Stimulated activated effector memory CD8-positive, alpha-beta T cell treated with anti-CD3 and anti-CD28 coated beads, Interleukin-12 subunit alpha, Interleukin-12 subunit beta, amount 100 ng/mL, for 72 hours (primary cell): Measurements from ENCODE around the gene IGFN1.
"Not testable (repeated sequence)": the region's sequence is repeated elsewhere in the genome, so short reads cannot be mapped to it uniquely, and the experiment has no call there.

Source experiments
- ATAC-seq: fragments of 150-1000 bp; cut with Tn5 transposase; 2 replicates; pipeline ENCODE4 v1.10.0; 2021
- DNase-seq, 2 donors: peaks; one replicate each; pipeline ENCODE4 v3.0.0; 2021 to 2022; ENCODE audit warnings: low spot score in 2 of 2
- H3K27ac Mint-ChIP-seq: one replicate; pipeline ENCODE4 v1.8.0; 2022; ENCODE audit warnings: mild to moderate bottlenecking, mixed read lengths
- H3K36me3 Mint-ChIP-seq: one replicate; pipeline ENCODE4 v1.8.0; 2022; ENCODE audit warnings: mild to moderate bottlenecking, mixed read lengths
- H3K4me1 Mint-ChIP-seq: one replicate; pipeline ENCODE4 v1.8.0; 2022; ENCODE audit warnings: mixed read lengths
- H3K4me3 Mint-ChIP-seq: one replicate; pipeline ENCODE4 v1.8.0; 2022; ENCODE audit warnings: mild to moderate bottlenecking, mixed read lengths
- H3K9me3 Mint-ChIP-seq: one replicate; pipeline ENCODE4 v1.8.0; 2022; ENCODE audit warnings: mixed read lengths

Gene IGFN1

GRCh38 chr1:201228011-201228983, 37.7 kb downstream of the IGFN1 start:
- no peak overlapping the region for H3K4me3 Mint-ChIP-seq
- no peaks in the 10 kb centered on the region for H3K4me1 Mint-ChIP-seq
- no peak overlapping the region for H3K27ac Mint-ChIP-seq
- H3K9me3 Mint-ChIP-seq, result no peaks in the 10 kb centered on the region
- H3K36me3 Mint-ChIP-seq, result no peaks in the 10 kb centered on the region
- DNase-seq (peak in 1 of 2 donors; percentile 34), ATAC-seq (peak; percentile 8)

DNA sequence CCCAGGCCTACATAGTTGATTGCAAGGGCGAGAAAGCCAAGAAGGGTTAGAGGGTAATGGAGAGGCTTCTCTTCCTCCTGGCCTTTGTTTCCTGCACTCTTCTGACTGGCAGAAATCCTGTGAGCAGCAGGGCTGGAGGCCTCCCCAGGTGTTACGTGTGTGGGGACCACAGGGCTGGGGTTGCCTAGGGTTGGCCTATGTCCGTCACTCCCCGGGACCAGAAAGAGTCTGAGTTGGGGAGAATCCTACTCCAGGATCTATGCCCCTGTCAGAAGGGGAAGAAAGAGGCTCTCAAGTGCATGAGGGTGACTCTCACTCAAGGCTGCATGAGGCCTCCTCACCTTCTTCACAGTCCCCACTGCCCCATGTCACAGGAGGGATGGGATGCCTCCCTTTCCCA, 38.5 kb downstream of the IGFN1 start:
- H3K9me3 Mint-ChIP-seq, result no peaks in the 10 kb centered on the region
- no peak for ATAC-seq
- DNase-seq, result no peak
- H3K4me1 Mint-ChIP-seq, result no peaks in the 10 kb centered on the region
- no peak overlapping the region for H3K27ac Mint-ChIP-seq
- H3K36me3 Mint-ChIP-seq, result no peaks in the 10 kb centered on the region
- no peak overlapping the region for H3K4me3 Mint-ChIP-seq

GRCh38 chr1:201229771-201230635, 39.4 kb downstream of the IGFN1 start:
- no peaks in the 10 kb centered on the region for H3K4me1 Mint-ChIP-seq
- ATAC-seq, result no peak
- H3K27ac Mint-ChIP-seq, result no peak overlapping the region
- no peak overlapping the region for H3K4me3 Mint-ChIP-seq
- no peak for DNase-seq
- H3K36me3 Mint-ChIP-seq, result no peaks in the 10 kb centered on the region
- H3K9me3 Mint-ChIP-seq, result no peaks in the 10 kb centered on the region

- no peaks in the 10 kb centered on the region for H3K36me3 Mint-ChIP-seq
- H3K4me1 Mint-ChIP-seq, result no peaks in the 10 kb centered on the region
- H3K4me3 Mint-ChIP-seq, result no peak overlapping the region
- ATAC-seq (no peak), DNase-seq (no peak)
- no peaks in the 10 kb centered on the region for H3K9me3 Mint-ChIP-seq
- no peak overlapping the region for H3K27ac Mint-ChIP-seq
Measured at GRCh38 chr1:201230676-201231075, 40.1 kb downstream of the IGFN1 start.

GRCh38 chr1:201239646-201240045, 49.0 kb downstream of the IGFN1 start:
- ATAC-seq, H3K4me1 Mint-ChIP-seq, H3K36me3 Mint-ChIP-seq, DNase-seq, H3K9me3 Mint-ChIP-seq, H3K27ac Mint-ChIP-seq, H3K4me3 Mint-ChIP-seq: not testable (repeated sequence)

DNA sequence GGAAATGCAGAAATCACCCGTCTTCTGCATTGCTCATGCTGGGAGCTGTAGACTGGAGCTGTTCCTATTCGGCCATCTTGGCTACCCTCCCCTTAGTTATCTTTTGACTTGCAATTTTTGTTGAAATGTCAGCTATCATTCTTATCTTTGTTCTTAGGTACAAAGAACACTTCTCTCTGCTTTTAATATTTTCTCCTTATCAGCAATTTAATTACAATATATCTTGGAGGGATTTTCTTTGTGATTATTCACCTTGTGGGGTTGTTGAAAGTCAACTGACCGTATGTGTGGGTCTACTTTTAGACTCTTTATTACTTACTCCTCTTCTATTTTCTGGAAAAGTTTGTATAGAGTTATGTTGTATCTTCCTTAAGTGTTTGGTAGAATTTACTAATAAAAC, 49.5 kb downstream of the IGFN1 start:
- ATAC-seq (no peak), DNase-seq (no peak)
- Mint-ChIP-seq H3K4me1 (no peaks in the 10 kb centered on the region), H3K27ac (no peak overlapping the region), H3K9me3 (no peaks in the 10 kb centered on the region), H3K36me3 (no peaks in the 10 kb centered on the region), H3K4me3 (no peak overlapping the region)

GRCh38 chr1:201241736-201242135, 51.1 kb downstream of the IGFN1 start:
- Mint-ChIP-seq H3K4me1 (no peaks in the 10 kb centered on the region), H3K27ac (no peak overlapping the region), H3K36me3 (no peaks in the 10 kb centered on the region), H3K4me3 (no peak overlapping the region), H3K9me3 (no peaks in the 10 kb centered on the region)
- ATAC-seq (no peak), DNase-seq (no peak)

DNA sequence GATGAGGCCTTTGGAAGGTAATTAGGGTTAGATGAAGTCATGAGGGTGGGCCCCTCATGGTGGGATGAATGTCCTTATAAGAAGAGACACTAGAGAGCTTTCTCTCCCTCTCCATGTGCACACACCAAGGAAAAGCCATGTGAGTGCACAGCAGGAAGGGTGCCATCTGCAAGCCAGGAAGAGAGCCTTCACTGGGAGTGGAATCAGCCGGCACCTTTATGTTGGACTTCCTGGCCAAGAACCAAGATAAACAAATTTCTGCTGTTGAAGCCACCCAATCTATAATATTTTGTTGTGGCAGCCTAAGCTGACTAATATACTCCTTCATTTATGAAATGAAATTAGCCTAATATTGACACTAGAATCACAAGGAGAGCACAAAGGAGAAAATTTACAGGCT, 54.5 kb downstream of the IGFN1 start:
- no peaks in the 10 kb centered on the region for H3K9me3 Mint-ChIP-seq
- ATAC-seq (no peak), DNase-seq (no peak)
- H3K36me3 Mint-ChIP-seq, result no peaks in the 10 kb centered on the region
- no peak overlapping the region for H3K4me3 Mint-ChIP-seq
- H3K27ac Mint-ChIP-seq, result no peak overlapping the region
- no peaks in the 10 kb centered on the region for H3K4me1 Mint-ChIP-seq

GRCh38 chr1:201248721-201249559, 58.3 kb downstream of the IGFN1 start:
- H3K4me3 Mint-ChIP-seq, result no peak overlapping the region
- no peak for ATAC-seq
- no peak overlapping the region for H3K27ac Mint-ChIP-seq
- H3K4me1 Mint-ChIP-seq, result no peaks in the 10 kb centered on the region
- DNase-seq, result no peak
- no peaks in the 10 kb centered on the region for H3K36me3 Mint-ChIP-seq
- no peaks in the 10 kb centered on the region for H3K9me3 Mint-ChIP-seq

DNA sequence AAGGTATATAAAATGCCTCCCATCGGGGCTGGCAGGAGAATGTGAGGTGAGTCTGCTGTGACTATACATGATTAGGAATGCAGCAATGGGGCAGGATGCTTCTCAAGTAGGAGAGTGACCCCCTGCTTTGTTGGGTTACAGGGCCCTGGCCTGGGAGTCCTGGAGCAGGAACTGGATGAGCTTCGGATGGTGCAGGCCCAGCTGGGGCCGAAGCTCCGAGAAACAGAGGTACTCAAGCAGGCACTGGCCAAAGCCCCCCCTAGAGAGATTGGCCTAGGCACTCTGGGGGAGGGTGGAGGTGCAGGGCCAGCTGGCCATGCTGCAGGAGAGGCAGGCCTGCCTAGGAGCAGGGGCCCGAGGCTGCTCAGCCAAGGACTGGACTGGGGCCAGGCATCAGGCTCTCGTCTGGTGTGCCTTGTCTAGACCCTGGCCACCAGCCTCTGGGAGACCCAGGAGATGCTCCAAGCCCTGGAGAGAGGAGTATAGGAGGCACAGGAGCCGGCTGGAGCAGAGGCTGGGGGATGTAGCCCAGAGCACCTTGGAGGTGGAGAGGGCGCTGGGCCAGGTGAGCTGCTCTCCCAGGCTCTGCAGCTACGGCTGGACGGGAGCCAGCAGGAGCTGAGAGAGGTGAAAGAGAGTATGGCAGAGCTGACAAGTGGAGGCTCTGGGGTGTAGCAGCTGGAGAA, 59.8 kb downstream of the IGFN1 start:
- Mint-ChIP-seq H3K9me3 (no peaks in the 10 kb centered on the region), H3K4me3 (no peak overlapping the region), H3K36me3 (no peaks in the 10 kb centered on the region), H3K27ac (no peak overlapping the region), H3K4me1 (no peaks in the 10 kb centered on the region)
- DNase-seq (peak in 1 of 2 donors; percentile 42), ATAC-seq (peak; percentile 4)

DNA sequence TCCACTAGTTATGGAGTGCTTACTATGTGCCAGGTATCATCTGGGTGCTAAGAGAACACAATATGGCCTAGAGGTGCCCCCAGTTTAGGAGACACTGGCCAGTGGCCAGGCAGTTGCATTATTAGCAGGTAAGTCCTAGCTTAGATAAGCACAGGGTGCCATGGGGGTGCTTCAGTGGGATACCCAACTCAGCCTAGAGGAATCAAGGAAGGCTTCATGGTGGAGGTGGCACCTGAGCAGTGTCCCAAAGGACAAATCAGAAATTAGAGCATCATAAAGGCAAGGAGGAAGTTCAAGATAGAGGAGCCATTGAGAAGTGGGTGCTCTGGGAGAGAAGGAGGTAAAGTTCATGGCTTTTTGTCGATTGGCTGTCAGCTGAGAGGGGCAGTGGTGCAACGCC, 60.8 kb downstream of the IGFN1 start:
- DNase-seq (no peak), ATAC-seq (no peak)
- H3K36me3 Mint-ChIP-seq, result no peaks in the 10 kb centered on the region
- no peaks in the 10 kb centered on the region for H3K9me3 Mint-ChIP-seq
- no peak overlapping the region for H3K27ac Mint-ChIP-seq
- no peak overlapping the region for H3K4me3 Mint-ChIP-seq
- H3K4me1 Mint-ChIP-seq, result no peaks in the 10 kb centered on the region

DNA sequence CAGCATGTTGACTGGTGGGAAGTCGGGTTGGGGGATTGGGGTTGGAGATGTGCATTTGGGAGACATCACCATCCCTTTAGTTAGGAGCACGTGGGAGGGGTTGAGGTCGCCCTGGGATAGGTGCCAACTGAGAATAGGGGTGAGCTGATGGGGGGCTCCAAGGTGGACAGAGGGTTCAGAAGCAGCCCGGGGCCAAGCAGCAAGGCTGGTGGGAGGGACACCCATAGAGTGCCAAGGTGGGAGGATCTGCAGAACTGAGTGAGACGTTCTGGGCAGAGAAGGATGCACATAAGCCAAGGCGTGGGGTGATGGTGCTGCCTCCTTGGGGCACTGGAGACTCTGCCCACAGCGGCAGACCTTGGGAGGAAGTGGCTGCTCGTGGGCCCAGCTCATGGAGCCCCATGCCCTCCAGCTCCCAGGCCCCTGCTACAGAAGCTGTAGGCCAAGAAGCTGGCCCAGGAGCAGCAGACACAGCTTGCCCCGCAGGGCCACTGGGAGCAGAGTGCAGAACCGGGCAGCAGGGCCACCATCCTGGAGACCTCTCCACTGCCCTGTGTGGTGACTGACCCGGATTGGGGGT, 61.3 kb downstream of the IGFN1 start:
- H3K36me3 Mint-ChIP-seq, result no peaks in the 10 kb centered on the region
- H3K4me1 Mint-ChIP-seq, result no peaks in the 10 kb centered on the region
- no peak for ATAC-seq
- no peak overlapping the region for H3K27ac Mint-ChIP-seq
- H3K4me3 Mint-ChIP-seq, result no peak overlapping the region
- no peaks in the 10 kb centered on the region for H3K9me3 Mint-ChIP-seq
- DNase-seq, result no peak

DNA sequence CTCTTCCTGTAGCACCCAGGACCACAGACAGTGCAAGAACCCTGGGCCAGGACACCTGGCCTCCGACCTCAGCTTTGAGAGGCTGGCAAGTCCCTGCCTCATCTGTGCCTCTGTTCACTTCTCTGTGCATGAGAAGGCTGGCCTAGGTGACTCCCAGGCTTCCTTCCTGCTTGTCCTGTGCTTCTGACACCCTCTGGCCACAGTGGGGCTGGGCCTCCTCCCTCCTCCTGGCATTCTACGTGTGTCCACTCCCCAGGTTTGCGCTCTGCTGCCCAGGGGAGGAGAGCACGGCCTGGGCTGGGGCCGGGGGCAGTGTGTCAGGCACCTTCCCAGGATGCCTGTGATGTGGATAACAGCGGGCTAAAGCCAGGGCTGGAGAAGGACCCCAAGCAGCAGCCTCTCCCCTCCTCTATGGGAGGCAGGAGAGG, 62.3 kb downstream of the IGFN1 start:
- ATAC-seq (no peak), DNase-seq (peak in 1 of 2 donors; percentile 45)
- H3K36me3 Mint-ChIP-seq, result no peaks in the 10 kb centered on the region
- no peak overlapping the region for H3K27ac Mint-ChIP-seq
- no peaks in the 10 kb centered on the region for H3K9me3 Mint-ChIP-seq
- H3K4me3 Mint-ChIP-seq, result no peak overlapping the region
- H3K4me1 Mint-ChIP-seq, result no peaks in the 10 kb centered on the region

- no peak for DNase-seq
- H3K36me3 Mint-ChIP-seq, result no peaks in the 10 kb centered on the region
- ATAC-seq, result no peak
- no peak overlapping the region for H3K4me3 Mint-ChIP-seq
- no peak overlapping the region for H3K27ac Mint-ChIP-seq
- H3K4me1 Mint-ChIP-seq, result no peaks in the 10 kb centered on the region
- no peaks in the 10 kb centered on the region for H3K9me3 Mint-ChIP-seq
Measured at GRCh38 chr1:201253411-201253810, 62.8 kb downstream of the IGFN1 start.
